Bronchial epithelial cell (primary cell): ENCODE results near the gene SHLD1. TPM values are rescaled to one million over a fixed set of nuclear protein-coding genes. Genes with fewer than 3 reads are reported as not detected.
A peak's percentile ranks its signal among the peaks of the same experiment; 100 is the strongest.

ENCODE experiments used
- DNase-seq: peaks from one replicate; pipeline ENCODE4 v3.0.0-alpha.2; 2010; ENCODE audit warnings: low read depth
- FAIRE-seq: peaks from 2 replicates; lab custom pipeline; 2011; peaks lifted over from hg19 to GRCh38; lab: Jason Lieb, UNC
- H3K27me3 ChIP-seq: 2 replicates; pipeline ENCODE4 v1.5.1; 2011; ENCODE audit warnings: low read length; ENCODE audit not compliant: control insufficient read depth, insufficient read depth
- H3K36me3 ChIP-seq: 2 replicates; pipeline ENCODE4 v1.5.1; 2011; ENCODE audit warnings: low read length; ENCODE audit not compliant: control insufficient read depth, insufficient read depth
- H3K4me3 ChIP-seq: 2 replicates; pipeline ENCODE4 v1.5.1; 2011; ENCODE audit warnings: mild to moderate bottlenecking, low read depth, low read length, control low read depth
- CTCF ChIP-seq: IDR thresholded peaks from 2 replicates; pipeline ENCODE4 v1.5.1; 2011; ENCODE audit warnings: mild to moderate bottlenecking, moderate library complexity, low read length, control low read depth, inconsistent platforms; ENCODE audit not compliant: insufficient read depth, severe bottlenecking
- total RNA-seq: library from RNA; depleted of rRNA; stranded (reverse); fragments of >200 nt; gene quantifications from 2 replicates; pipeline ENCODE4 v1.2.1, GENCODE V29; 2014

Gene SHLD1
- total RNA-seq, 1 donor from 2014 or later = 4.5 TPM

GRCh38 chr20:5843054-5843592, 92.9 kb downstream of the SHLD1 start:
- no peaks in the 10 kb centered on the region for H3K36me3 ChIP-seq
- DNase-seq (no peak), FAIRE-seq (no peak)
- TF ChIP-seq CTCF = no peak
- H3K4me3 ChIP-seq = no peak overlapping the region
- no peaks in the 10 kb centered on the region for H3K27me3 ChIP-seq

DNA sequence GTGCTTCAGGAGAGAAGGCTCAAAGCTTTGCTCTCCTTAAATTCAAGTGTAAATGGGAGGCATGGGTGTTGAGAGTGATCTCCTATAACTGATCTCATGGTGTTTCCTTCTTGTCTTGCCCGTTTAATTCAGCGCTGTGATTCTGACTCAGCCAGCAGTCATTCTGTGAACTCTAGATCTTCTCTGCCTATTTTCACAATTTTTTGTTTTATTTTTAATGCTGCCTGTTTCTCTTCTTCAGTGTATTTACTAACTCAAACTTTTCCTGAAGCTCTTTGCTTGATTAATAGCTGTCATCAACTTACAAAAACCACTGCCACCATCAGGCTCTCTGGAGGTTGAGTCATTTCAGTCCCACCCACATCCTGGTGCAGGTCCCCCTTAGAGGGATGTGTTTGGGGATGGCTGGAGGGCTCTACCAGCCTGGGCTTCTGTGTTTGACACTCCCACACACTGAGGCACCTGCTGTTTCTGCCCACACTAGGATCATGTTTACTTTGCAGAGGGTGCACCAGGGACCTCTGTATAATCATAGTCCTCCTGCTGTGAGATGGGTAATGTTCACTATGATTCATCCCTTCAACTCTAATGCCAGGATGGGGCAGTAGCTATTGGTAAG, 94.0 kb downstream of the SHLD1 start:
- Histone ChIP-seq H3K36me3 (no peaks in the 10 kb centered on the region), H3K4me3 (no peak overlapping the region), H3K27me3 (no peaks in the 10 kb centered on the region)
- DNase-seq (peak; percentile 50), FAIRE-seq (no peak)
- TF ChIP-seq CTCF = no peak

- DNase-seq (peak; percentile 25), FAIRE-seq (no peak)
- no peak for TF ChIP-seq CTCF
- Histone ChIP-seq H3K27me3 (no peaks in the 10 kb centered on the region), H3K4me3 (no peak overlapping the region), H3K36me3 (no peaks in the 10 kb centered on the region)
Observed at GRCh38 chr20:5845681-5846615, 95.7 kb downstream of the SHLD1 start.

DNA sequence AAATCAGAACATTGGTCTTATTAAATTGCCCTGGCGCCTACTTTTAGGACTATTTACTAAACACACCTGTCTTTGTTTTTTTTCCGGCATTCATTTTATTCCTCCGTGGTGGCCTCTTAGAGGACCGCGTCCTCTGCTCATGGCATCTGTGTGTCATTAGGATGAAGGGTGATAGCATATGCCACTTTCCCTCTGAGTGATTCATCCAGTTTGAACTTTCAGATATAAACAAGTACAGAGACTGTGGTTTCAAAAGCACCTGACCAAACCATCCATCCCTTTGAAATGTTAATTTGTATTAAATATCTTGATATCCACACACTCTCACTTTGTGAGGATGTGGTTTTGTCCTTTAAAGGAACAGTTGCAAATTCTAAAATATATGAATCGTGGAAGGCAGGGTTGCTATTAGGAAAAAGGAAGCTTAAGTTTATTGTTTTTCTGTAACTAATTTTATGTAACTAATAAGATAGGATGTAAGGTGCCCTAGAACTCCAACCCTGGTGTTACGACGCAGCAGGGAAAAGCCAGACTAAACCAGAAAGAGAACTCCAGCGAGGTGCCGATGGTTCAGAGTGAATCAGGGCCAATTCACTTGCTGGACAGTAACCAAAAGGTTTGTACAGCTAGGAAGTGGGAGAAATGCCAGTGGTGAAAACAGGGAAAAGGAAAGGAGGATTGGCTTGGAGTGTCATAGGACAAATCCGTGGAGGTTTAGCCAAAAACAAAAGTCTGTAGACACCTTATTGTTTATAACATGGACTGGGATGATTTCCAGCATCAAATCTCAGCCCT, 98.7 kb downstream of the SHLD1 start:
- H3K27me3 ChIP-seq = no peaks in the 10 kb centered on the region
- DNase-seq = peak; percentile 12
- no peak overlapping the region for H3K4me3 ChIP-seq
- no peak for FAIRE-seq
- no peaks in the 10 kb centered on the region for H3K36me3 ChIP-seq
- no peak for TF ChIP-seq CTCF

DNA sequence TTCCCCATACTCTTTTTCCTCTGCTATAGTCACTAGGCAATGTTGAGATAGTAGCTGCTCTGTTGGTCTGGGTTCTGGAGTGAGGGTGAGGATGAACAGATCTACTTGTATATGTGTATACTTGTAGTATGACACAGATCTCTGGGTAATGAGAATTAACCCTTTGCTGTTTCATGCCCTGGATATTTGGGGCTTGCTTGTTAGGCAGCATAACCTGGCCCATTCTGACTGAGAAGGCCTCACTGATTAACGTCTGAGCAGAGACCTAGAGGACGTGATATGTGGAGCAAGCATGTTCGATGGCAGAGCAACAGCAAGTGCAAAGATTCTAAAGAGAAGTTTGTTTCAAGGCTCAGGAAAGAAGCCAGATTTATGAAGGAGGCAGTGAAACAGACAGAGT, 105.7 kb downstream of the SHLD1 start:
- no peaks in the 10 kb centered on the region for H3K36me3 ChIP-seq
- TF ChIP-seq CTCF = no peak
- DNase-seq (no peak), FAIRE-seq (no peak)
- H3K4me3 ChIP-seq = no peak overlapping the region
- no peaks in the 10 kb centered on the region for H3K27me3 ChIP-seq
